C4-2B (cell line): Measurements from ENCODE around the gene MYO1D.

Experiments used
- ZFX ChIP-seq: fragments of 450-650 bp; IDR thresholded peaks from 2 replicates; pipeline ENCODE4 v1.6.1; 2017
- TF ChIP-seq, protein P1 (sequence below): fragments of 450-650 bp; conservative IDR thresholded peaks from 2 replicates; pipeline ENCODE4 v1.5.1; 2017; ENCODE audit warnings: mild to moderate bottlenecking

- TF ChIP-seq, protein P1, sequence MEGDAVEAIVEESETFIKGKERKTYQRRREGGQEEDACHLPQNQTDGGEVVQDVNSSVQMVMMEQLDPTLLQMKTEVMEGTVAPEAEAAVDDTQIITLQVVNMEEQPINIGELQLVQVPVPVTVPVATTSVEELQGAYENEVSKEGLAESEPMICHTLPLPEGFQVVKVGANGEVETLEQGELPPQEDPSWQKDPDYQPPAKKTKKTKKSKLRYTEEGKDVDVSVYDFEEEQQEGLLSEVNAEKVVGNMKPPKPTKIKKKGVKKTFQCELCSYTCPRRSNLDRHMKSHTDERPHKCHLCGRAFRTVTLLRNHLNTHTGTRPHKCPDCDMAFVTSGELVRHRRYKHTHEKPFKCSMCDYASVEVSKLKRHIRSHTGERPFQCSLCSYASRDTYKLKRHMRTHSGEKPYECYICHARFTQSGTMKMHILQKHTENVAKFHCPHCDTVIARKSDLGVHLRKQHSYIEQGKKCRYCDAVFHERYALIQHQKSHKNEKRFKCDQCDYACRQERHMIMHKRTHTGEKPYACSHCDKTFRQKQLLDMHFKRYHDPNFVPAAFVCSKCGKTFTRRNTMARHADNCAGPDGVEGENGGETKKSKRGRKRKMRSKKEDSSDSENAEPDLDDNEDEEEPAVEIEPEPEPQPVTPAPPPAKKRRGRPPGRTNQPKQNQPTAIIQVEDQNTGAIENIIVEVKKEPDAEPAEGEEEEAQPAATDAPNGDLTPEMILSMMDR, result no peak
- TF ChIP-seq ZFX, result no peak
Observed at GRCh38 chr17:32739722-32740121, 137.2 kb downstream of the MYO1D start.
